Sigmoid colon (tissue), 4 donors: ENCODE results near the gene SREBF1.

Experiments used
- CTCF ChIP-seq, 4 experiments: fragments of 450-650 bp in 3 of 4; fragments of 200-600 bp in 1 of 4; IDR thresholded peaks; one replicate each; pipeline ENCODE4 v1.5.1; 2016 to 2019; ENCODE audit warnings: antibody characterized with exemption in 4 of 4, mild to moderate bottlenecking in 3 of 4, moderate library complexity in 2 of 4
- EP300 ChIP-seq, 4 donors: sonication (generic); formaldehyde crosslinking; IDR thresholded peaks; one replicate each; pipeline ENCODE4 v1.6.1; 2017; ENCODE audit warnings: antibody characterized with exemption in 4 of 4
- POLR2A ChIP-seq, 2 donors: fragments of 450-650 bp; IDR thresholded peaks; one replicate each; pipeline ENCODE4 v1.6.1; 2016; ENCODE audit warnings: antibody characterized with exemption in 2 of 2, mild to moderate bottlenecking in 2 of 2, moderate library complexity in 2 of 2
- POLR2AphosphoS5 ChIP-seq, 4 donors: sonication (generic); formaldehyde crosslinking; IDR thresholded peaks; one replicate each; pipeline ENCODE4 v1.6.1; 2017; ENCODE audit warnings: antibody characterized with exemption in 4 of 4

- TF ChIP-seq CTCF (IDR thresholded peaks at IDR 0.05) (no peak), POLR2A (IDR thresholded peaks at IDR 0.05) (no peak), EP300 (IDR thresholded peaks at IDR 0.05) (no peak), POLR2AphosphoS5 (IDR thresholded peaks at IDR 0.05) (no peak)
Measured at GRCh38 chr17:17844500-17844899, 7.7 kb upstream of the SREBF1 start.
